NCI-H146 treated with DMSO at 0.1 percent for 48 hours (cell line): ENCODE measurements around the gene PPP3R2.
"Not testable (repeated sequence)": the region's sequence is repeated elsewhere in the genome, so short reads cannot be mapped to it uniquely, and the experiment has no call there.

Experiments used
- DNase-seq: peaks from one replicate; lab custom pipeline; 2025; ENCODE audit not compliant: unreplicated experiment; lab: John Stamatoyannopoulos, UW

The PPP3R2 gene

DNA sequence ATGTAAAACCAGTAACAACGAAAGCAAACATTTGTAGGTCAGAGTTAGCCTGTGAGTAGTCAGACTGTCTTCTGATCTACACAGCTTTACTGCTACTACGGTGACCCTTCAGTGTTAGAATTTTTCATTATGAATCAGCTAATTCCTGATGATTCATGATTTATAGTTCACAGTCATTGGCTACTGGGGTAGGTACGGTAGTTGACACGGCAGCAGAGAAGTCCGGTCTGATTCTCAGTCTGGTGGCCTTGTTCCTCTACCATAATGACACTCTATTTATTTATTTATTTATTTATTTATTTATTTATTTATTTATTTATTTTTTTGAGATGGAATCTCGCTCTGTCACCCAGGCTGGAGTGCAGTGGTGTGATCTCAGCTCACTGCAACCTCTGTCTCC is 4.7 kb downstream of the PPP3R2 start:
- DNase-seq = not testable (repeated sequence)

DNA sequence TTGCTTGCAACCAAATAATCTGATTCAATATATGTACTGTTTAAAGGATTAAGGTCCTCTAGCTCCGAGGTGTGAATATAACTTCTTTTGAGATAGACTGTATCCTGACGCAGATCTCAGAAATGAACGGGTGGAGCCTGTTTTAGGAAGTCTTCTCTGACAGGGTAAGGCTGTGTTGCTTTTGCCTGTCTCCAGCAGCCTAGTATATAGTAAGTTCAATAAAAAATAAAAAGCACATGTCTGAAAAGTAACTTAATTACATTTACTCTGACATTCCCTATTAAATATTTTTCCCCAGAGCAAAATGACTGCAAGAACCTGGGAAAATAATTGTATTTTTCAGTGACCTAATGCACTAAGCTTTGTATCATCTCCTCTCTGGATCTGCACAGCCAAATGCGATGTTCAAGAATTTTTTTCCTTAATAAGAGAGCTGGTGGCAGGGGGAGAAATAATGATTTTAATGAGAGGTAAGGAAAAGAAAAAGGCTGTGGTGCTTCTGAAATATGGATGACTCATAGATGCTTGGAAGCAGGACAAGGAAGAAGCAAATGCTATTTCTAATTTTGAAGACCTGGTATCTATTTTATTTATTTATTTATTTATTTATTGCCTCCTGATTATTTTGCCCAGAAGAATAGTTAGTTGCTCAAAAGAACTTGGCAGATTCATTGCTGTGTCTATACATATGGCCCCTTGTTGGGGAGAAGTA is 7.3 kb downstream of the PPP3R2 start:
- no peak for DNase-seq

DNA sequence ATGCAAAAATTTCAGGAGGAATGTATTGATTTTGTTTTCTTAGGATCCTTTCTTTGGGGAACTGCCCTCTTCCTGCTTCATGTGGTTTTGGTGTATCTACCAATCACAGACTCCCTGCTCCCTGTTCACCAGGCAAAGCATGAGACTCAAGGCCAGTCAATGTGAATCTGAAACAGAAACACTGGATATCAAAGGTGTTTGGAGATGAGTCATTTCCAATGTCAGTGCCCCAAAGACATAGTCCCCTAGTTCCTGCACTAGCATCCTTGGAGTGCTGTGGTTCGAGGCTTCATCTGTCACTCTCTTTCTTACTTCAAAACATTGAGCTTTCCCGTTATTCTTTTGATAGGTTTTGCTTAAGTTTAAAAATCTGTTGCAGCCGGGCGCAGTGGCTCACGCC is 8.1 kb downstream of the PPP3R2 start:
- DNase-seq = no peak

DNA sequence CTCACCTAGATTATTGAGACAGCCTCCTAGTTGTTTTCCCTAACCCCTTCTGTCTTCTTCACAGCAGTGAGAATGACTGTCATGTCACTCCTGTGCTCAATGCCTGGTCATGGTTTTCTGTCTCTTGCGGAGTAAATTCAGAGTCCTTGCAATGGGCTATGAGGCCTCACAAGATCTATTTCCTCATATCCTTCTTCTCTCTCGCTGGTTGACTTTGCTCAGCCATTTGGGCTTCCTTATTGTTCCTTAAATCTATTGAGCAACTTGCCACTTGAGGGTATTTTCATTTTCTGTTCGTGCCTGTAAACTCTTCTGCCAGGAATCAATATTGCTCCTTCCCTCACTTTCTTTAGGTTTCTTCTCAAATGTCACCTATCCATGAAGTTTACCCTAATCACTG is 9.0 kb downstream of the PPP3R2 start:
- no peak for DNase-seq

DNA sequence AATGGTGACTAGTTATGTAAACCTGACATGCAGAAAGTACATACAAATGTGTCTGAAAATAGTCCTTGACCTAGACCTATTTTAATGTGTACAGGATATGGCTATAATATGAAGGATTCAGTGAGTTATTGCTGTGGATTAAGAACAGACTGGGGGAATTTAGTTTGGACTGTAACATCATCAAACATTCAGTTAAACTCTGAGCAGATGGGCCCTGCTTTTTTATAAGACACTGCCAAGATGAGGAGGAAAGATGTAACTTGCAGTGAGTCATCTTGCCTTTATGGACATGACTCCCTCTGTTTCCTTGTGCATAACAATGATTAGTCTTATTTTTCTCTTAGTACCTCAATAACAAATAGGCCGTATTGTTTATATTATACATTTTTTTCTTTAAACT is 12.2 kb downstream of the PPP3R2 start:
- DNase-seq = no peak

DNA sequence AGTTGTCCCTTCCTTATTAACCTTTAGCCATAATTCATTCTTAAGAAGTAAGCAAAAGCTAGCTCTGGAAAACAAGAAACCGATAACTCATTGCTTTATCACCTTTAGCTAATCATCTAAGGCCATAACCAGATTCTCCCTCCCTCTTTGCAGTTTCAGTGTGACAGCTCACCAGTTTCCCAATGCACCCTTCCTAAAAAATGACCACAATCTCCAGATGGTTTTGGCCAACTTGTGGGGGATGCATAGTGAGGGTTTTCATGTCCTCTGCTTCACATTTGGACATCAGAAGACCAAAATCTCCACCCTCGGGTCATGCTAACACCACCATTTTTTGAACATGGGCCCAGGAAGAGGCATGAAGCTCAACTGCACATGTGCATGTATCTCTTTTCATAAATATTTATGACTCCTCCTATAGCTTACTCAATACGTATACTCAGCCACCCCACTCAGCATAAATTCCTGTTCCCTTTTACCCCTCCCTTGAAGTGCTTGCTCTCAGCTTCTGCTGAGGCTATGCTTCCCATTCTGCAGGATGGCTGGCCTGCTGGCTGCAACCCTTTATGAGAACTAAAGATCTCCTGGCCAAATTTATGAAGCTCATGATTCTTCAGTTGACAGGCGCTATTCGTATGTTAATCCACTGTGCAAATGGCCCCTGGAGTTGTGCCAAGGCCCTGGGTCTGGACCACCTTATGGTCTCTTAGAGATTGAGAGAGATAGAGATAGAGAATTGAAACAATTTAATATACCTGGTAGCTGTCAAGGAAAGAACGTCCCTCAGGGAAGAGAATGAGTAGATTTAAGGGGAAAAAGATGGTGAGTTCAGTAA is 14.8 kb downstream of the PPP3R2 start:
- DNase-seq = no peak

DNA sequence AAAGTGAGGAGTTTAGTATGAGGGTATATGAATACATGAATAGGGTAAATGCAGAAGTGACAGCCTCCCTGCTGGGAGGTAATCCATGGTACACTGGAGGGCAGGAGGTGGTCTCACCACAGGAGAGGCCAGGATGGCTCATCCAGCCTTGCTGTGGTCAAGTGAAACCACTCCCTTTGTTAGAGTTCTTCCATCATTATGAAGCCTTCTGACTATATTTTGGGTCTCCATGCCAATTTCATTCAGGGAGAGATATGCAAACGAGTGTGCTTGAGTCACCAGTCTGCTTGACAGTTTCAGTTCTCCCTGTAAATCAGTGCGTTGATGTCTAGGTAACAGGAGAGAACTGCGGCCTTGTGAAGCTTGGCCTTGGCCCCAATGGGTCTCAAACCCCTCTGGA is 16.4 kb downstream of the PPP3R2 start:
- no peak for DNase-seq

DNA sequence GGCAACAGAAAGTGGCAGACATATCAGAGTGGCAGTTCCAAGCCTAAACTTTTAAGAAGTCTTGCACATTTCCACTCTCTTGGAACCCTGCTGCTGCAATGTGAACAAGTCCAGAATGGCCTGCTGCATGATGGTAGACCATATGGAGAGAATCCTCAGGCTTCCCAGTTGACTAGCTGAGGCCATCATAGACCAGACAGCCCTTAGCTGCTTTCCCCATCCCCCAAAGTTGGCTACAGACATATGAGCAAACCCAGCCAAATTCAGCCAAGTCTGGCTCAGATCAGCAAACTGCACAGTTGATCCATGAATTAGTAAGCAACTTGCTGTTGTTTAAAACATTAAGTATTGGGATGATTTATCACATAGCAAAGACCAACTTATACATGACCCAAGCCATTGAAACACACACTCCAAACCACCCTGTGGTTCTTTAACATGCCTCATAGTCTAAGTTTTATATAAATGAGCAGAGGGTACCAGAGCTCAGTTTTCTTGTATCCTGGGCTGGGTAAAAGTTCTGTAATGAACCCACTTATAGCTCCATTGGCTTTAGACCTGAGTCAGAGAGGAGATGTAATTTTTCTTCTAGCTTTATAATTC is 19.9 kb downstream of the PPP3R2 start:
- no peak for DNase-seq

DNA sequence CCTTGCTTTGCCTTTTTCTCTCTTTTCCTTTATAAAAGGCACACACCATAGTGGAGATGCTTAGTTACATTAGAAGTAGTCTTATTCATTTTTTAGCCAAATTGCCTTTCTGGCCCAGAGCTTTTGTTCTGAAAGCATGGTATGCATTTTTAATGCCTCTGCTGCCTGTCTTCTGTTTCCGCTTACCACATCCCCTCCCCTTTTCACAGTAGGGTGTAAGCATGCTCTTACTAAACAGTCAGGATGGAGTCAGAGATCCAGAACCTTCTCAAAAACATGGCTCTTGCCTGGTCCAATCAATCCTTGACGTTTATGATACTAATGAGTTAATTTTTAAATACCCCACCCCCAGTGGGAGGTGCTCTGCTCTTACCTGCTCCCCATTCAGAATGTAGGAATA is 22.5 kb downstream of the PPP3R2 start:
- DNase-seq = no peak

DNA sequence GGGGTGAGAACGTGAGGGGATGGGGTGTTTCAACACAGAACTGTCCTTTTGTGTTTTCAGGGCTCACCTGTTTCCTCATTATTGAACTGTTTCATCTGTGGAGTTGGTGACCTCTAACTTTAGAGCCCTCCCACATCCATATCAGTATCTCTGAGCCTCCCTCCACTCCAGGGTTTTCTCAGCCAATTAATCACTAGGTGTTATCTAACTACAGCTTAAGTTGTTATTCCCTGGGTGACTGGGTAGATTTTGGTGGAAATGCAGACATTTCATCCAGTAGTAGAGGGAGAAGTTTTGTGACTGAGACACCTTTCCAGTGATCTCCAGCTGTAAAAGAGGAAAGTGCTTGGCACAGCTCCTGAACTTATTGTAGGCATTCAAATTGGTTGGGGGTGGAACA is 23.7 kb downstream of the PPP3R2 start:
- no peak for DNase-seq

DNA sequence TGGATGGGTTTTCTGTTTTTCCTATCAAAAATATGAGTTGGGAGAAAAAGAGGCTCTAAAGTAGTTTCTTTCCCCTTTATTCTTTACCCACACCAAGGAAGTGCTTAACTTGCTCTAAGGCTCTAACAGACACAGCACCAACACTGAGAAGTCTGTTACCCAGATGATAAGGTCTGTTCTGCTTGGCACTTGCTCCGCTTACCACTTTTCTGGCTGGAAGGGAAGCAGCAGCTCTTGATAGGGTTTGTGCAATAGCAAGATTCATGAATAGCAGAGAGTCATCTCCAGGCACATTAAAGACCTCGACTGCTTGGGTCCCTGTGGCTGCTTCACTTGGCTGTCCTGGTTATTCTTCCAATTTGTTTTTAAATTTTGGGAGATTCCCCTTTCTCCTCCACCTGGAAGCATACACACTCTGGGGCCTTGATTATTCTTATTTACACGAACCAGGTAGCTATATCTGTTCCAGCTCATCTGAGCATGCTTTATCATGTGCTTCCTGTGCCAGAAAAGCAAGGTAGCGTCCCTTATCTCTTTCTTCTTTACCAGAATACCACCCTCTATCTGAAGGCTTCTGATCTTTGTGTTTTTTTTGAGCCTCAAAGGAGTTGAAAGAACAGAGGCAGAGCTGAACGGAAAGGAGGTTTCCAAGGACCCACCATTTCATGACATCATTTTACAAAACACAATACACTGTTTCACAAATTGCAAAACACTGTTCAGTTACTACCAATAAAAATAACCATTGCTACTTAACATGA is 24.8 kb downstream of the PPP3R2 start:
- DNase-seq = no peak

DNA sequence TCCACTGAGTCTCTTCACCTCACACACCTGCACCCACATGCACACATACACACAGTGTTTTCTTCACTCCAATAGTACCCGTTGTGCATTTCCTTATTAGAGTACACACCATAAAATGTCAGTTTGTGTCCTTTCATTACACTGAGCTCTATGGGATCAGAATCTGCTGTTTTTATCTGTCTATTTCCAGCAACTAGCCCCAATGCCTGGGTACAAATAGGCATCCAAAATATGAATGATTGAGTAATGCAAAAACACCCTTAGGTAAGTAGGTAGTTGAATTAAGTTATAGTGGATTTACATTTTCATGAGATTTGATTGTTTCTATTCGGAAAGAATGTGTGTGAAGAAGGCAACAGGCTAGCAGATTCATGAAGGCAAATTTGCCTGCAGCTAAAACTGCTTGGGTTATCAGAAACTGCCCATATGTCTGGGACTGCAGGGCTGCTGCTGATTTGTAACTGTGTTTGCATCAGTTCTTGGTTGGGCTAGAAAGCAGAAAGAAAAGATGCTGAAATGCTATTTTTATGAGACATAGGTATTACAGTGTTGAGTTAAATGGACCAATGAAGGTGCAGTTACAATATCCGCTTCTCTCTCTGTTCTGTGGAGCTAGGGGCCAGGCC is 26.9 kb downstream of the PPP3R2 start:
- DNase-seq = no peak

DNA sequence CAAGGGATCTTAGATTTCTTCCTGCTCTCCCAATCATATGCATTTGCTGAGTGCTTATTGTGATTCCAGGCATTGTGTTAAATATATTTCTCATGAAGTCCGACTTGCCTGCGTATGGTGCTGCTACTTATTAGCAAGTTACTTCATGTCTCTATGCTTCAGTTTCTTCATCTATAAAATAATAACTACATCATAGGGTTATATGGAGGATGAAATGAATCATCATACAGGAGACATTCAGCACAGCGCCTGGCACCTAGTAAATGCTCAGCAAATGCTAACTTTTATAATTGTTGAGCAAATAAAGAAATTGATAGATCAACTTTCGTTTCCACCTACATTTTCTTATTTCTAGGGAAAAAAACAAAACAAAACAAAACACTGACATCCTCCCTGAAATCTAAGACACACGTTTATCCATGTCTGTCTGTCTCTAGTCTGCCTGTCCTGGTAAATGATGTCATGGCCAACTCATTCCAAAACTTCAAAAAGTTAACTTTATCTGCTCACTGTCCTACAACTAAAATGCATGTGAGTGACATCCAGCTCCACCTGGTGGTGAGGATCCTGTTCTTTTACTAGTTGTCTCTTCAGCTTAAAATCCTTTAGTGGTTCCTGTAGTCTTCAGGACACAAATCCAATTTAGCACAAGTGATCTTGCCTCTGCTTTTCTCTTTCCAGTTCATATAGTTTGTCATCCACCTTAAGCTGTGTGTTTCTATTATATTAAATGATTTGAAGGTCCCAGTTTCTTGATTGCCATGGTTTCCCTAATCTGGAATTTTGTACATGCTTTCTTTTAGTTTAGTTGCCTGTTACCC is 27.7 kb downstream of the PPP3R2 start:
- no peak for DNase-seq

DNA sequence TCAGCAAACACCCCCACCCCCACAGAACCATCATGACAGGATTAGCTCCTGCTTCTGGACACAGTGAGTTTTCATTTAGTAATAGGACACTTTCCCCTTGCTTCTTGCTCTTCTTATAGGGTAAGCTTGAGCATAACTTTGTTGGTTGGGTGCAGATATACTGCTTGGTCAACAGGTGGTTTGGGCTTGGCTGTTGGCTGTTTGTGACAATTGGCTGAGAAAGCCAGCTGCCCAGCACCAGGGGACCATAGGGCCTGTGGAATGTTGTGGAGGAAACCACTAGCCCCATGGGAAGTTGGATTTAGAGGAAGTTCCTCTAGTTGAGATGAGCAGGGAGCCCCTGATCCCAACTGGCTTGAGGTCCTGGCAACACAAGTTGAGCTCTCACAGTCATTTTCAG is 30.5 kb downstream of the PPP3R2 start:
- no peak for DNase-seq

DNA sequence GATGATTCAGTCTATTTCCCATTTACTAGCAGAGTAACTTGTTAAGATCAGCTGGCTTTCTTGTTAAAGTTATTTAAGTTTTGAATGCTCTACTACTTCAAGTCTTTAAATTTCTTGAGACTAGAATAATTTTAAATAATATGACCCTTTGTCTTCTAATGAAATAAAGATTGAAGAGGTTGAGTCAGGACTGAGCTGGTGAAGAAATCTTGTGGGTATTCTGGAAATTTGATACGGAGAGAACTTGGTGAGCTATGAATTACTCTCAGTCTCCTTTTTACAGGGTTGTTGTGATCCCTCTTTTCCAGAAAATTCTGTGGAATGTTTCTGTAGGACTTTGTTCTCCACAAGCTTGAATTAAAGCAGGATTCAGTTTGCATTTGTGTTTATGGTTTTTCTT is 31.8 kb downstream of the PPP3R2 start:
- no peak for DNase-seq

DNA sequence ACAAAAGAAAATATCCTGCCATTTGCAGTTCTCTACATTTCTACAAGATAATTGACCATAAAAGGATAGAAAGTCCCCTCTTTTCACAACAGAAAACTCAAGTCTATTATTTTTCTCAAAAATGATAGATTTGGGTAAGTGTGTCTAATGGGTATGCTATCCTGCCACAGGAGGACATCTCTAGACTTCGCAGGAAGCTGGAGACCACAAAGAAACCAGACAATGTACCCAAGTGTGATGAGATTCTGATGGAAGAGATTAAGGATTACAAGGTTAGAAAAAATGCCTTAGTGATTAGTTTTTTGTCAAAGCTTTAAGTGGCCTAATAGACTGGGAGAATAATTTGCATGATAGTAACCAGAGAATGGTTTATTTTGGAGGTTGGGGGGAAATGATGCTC is 33.0 kb downstream of the PPP3R2 start:
- DNase-seq = no peak

DNA sequence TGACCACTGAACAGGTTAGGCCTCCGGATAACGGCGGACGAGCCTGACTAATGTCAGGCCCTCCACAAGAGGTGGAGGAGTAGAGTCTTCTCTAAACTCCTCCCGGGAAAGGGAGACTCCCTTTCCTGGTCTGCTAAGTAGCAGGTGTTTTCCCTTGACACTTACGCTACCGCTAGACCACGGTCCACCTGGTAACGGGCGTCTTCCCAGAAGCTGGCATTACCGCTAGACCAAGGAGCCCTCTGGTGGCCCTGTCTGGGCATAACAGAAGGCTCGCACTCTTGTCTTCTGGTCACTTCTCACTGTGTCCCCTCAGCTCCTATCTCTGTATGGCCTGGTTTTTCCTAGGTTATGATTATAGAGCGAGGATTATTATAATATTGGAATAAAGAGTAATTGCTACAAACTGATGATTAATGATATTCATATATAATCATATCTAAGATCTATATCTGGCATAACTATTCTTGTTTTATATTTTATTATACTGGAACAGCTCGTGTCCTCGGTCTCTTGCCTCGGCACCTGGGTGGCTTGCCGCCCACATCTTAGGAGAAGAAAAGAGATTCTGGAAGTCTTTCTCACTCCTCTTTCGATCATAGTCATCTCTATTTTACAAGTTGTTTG is 45.2 kb downstream of the PPP3R2 start:
- DNase-seq = not testable (repeated sequence)

DNA sequence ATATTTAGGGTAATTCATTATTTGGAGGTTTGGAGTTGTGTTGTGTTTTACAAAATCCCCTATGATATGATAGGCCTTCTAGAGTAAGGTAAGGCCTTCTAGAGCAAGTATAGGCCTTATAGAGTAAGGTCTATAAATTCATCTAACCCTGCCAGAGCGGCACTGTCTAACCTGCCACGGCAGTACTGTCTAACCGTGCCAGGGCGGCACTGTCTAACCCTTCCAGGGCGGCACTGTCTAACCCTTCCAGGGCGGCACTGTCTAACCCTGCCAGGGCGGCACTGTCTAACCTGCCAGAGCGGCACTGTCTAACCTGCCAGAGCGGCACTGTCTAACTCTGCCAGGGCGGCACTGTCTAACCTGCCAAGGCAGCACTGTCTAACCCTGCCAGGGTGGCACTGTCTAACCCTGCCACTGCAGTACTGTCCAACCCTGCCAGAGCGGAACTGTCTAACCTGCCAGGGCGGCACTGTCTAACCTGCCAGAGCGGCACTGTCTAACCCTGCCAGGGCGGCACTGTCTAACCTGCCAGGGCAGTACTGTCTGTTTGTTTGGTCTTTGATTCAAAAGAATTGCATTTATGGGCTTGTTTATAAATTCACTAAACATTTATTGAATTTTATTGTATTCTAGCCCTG is 51.6 kb downstream of the PPP3R2 start:
- no peak for DNase-seq
